Activated CD4-positive, alpha-beta T cell treated with anti-CD3 and anti-CD28 coated beads for 1 hour (primary cell): ENCODE data around the gene IPO13.

Experiments used
- DNase-seq: peaks from one replicate; pipeline ENCODE4 v3.0.0-alpha.2; 2020

The IPO13 gene

DNA sequence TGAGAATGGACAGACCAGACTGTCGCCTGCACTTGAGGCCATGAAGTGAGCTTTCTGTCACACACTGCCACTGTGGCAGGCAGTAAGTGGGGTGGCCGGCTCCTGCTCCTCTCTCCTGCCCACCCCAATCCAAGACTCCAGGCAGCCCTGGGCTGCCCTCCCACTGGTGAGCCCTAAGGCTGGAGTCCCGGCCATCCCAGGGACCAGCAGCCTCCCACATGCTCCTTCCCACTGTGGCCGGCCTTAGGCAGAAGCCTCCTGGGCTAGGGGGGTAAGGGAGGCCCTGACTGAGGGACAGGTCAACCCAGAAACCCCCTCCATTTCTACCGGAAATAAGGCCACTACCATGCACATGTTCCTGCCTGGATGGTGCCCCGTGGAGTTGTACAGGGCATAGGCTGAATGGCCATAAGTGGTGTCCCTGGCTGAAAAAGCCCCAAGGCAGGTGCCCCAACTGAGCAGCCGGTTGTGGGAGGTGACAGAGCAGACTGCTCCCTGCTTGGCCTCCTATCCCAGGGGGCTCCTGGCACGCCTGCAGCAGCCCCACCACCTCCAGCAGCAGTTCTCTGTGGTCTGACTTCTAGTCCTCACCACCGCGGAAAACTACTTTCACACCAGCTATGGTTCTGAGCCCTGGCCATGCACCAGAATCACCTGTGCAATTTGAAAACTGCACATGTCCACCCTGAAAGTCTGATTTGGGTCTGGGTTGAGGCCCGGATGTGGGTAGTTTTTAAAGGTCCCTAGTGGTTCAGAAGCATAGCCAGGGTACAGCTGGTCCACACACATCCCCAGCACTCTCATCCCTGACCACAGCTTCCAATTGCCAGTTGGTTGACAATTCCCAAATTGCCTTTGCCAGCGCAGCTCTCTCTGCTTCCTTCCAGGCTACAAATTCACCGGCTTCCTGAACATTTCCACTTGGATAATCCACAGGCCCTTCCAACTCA is 14.8 kb upstream of the IPO13 start:
- no peak for DNase-seq

DNA sequence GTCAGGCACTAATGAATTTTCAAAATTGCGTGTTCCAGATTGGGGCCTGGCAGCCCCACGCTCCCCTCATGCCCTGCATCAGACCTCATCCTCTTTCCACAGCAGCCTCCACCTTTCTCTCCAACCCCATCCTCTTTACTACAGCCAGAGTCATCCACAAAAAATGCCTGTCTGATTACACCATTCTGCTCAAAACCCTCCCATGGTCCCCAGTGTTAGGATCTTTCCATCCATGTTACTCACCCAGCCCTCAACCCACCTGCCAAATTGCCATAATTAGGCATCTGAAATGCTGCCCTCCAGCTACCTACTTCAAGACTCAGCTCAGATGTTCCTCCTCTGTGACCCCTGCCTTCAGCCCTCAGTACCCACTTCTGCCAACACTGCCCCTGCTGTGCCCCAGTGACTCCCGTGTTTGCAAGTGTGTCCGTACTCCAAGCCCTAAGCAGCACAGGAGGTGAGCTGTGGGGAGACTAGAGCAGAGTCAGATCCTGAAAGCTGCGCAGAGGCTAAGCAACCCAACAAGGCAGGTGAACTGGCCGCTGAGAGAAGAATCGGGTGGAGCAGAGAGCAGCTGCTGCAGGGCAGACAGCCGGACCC is 13.9 kb upstream of the IPO13 start:
- no peak for DNase-seq

DNA sequence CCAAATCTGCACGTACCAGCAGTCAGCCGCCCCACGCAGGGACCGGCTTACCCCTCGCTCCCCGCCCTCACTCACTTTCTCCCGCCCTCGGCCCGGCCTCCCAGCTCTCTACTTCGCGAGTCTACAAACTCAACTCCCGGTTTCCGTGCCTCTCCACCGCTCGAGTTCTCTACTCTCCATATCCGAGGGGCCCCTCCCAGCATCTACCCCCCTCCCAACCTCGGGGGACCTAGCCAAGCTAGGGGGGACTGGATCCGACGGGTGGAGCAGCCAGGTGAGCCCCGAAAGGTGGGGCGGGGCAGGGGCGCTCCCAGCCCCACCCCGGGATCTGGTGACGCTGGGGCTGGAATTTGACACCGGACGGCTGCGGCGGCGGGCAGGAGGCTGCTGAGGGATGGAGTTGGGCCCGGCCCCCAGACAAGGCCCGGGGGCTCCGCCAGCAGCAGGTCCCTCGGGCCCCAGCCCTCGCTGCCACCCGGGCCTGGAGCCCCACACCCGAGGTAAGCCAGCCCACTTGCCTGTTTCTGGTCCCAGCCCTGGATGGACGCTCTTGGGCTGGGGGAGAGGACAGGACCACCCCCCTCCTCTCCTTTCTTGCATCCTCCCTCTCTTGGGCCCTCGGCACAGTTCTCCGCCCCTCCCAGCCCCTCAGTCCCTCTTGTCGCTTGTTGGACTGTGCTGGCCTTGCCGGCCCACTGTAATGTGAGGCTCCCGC is 13.2 kb upstream of the IPO13 start, which contains the start of gene ARTN:
Gene ARTN, plus strand, starts transcription at position 416 of the 715 bp plus-strand sequence. CDS start 1,856 bp downstream, outside the sequence.
- DNase-seq: no peak

DNA sequence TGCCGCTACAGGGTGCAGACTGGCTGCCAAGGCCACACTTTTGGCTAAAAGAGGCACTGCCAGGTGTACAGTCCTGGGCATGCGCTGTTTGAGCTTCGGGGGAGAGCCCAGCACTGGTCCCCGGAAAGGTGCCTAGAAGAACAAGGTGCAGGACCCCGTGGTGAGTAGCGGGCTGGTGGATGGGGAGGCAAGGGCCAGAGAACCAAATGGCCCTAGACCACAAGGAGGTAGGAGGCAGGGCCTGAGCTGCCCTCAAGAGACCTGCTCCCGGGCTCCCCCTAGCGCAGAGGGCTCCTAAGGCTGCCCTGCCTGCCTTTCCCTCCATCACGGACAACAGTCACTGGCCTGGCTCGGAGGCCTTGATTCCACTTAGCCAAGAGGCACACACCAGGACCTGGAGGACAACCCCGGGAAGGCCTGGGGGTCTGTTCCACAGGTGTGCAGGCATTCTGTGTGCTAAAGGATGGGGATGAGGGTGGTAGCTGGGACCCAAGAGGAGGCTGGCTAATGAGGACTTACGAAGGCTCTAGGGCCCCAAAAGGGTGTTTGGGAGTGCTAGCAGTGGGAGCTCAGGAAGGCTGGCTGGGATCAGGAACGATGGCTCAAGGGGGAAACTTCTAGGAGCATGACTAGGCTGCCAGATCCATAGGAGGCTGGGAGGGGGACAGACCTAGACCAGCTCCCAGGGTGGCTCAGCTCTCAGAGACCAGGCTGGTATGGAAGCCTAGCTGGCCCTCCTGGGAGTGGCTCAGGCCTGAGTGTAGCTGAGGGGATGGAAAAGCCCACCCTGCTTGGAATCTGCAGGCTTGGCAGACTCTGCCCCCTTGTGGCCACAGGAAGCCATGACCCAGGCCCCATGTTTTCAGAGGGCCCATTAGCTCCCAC is 12.4 kb upstream of the IPO13 start:
- DNase-seq: no peak

DNA sequence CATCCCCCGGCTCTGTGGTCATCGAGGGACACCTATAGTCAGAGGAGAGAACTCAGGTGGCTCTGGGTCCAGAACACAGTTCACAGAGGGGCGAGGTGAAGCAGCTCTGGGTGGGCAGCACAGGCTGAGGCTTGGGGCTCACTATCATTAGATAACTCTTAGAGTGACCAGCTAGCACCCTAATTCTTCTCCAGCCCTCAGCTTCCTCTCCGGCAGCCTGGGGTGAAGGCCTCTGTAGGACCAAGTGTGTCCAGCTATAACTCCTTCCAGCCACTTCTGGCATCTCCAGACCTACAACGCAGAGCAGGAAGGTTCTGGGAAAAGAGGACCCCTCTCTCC is 11.8 kb upstream of the IPO13 start:
- no peak for DNase-seq

DNA sequence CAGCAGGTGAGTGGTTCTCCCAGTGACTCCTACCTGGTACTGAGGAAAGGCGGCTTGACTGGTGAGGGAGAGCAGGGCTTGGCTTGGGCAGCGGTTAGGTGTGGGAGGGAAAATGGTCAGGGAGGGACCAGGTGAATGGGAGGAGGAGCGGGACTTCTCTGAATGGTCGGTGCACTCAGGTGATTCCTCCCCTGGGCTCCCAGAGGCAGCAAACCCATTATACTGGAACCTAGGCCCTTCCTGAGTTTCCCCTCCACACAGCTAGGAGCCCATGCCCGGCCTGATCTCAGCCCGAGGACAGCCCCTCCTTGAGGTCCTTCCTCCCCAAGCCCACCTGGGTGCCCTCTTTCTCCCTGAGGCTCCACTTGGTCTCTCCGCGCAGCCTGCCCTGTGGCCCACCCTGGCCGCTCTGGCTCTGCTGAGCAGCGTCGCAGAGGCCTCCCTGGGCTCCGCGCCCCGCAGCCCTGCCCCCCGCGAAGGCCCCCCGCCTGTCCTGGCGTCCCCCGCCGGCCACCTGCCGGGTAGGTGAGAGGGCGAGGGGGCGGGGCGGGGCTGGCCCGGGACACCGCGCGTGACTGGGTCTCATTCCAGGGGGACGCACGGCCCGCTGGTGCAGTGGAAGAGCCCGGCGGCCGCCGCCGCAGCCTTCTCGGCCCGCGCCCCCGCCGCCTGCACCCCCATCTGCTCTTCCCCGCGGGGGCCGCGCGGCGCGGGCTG is 10.9 kb upstream of the IPO13 start:
- DNase-seq: no peak

DNA sequence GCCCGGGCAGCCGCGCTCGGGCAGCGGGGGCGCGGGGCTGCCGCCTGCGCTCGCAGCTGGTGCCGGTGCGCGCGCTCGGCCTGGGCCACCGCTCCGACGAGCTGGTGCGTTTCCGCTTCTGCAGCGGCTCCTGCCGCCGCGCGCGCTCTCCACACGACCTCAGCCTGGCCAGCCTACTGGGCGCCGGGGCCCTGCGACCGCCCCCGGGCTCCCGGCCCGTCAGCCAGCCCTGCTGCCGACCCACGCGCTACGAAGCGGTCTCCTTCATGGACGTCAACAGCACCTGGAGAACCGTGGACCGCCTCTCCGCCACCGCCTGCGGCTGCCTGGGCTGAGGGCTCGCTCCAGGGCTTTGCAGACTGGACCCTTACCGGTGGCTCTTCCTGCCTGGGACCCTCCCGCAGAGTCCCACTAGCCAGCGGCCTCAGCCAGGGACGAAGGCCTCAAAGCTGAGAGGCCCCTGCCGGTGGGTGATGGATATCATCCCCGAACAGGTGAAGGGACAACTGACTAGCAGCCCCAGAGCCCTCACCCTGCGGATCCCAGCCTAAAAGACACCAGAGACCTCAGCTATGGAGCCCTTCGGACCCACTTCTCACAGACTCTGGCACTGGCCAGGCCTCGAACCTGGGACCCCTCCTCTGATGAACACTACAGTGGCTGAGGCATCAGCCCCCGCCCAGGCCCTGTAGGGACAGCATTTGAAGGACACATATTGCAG is 10.2 kb upstream of the IPO13 start:
- DNase-seq: no peak

DNA sequence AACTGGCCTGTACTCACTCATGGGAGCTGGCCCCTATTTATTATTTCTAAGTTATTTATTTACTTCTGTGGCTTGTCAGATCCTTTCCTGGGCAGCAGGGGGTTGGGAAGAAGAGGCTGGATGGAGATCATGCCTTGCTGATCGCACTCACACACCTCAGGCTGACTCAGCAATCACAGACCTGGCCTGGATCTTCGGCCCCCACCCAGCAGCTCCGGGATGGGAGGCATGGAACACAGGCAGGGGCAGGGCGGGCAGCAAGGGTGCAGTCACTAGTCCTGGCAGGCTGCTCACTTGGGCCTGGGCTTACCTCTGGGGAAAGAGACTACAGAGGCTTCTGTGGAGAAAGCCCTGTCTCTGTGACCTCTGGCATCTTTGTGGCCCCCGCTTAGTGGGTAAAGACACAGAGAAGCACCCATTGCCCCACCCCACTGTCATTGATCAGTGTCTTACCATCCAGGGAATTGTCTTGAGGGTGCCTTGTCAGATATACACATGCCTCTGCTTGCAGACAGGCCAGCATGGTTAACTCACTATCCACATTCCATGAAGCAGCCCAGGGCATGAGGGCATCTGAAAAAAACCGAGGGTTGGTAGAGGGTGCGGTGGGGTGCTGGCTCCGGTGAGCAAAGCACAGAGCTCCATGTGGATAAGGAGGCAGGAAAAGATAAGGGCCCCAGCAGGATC is 9.4 kb upstream of the IPO13 start:
- no peak for DNase-seq

DNA sequence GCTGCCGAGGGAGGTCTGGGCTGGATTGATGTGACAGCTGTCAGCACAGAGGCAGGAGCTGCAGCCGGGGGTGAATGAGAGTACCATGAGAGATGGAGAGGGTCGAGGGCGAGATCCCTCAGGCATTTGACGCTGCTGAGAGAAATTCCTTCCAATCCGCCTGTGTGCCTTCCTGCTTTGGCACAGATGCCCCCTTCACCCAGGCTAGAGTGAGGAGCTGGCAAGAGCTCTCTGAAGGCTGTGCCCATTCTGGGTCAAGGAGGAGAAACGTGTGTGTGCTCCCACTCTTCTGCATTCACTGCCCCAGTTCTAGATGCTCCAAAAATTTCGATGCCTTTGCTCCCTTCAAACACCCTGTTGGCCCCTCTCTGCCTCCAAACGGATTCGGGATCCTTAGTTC is 8.4 kb upstream of the IPO13 start:
- no peak for DNase-seq

DNA sequence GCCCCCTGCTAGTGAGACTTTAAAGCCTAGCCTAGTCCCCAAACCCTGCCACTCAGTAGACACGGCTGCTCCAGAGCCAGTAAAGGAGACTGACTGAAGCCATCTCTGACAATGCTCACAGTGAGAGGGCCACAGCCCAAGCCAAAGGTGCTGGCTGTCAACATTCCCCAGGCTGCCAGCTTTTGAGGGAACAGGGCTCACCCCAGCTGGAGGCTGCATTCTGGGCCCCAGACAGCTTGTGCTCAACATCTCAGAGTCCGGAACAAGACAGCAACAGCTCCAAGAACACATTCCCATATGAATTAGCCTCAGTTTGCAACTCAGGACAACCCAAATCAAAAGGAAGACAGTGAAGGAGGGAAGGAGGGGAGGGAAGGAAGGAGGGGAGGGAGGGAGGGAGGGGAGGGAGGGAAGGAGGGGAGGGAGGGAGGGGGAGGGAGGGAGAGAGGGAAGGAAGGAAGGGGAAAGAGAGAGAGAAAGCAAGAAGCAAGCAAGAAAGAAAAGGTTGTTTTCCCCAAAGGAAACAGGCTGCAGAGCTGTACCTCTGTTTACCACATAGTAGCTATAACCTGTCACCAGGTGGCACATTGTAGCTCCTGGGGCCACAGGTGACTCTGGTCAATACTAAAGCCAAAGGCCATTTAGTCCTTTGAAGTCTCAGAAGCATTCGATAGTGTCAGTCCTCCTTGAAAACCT is 7.7 kb upstream of the IPO13 start:
- no peak for DNase-seq

DNA sequence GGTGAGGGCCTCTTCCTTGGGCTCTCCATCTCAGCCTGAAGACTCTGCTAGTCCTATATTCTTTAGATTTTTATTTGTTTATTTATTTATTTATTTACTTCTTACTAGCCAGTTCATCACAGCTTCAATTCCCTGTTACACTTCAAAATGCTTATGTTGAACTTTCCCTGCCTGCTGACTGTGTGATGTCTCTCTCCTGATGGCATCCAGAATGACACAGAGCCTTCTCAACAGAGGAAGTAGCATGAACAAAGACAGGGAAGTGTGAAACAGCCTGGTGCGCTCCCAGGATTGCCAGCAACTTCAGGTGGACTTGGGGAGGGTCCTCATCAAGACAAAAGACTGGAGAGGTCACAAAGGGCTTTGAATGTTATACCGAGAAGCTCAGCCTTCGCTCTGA is 4.3 kb upstream of the IPO13 start:
- DNase-seq: no peak

DNA sequence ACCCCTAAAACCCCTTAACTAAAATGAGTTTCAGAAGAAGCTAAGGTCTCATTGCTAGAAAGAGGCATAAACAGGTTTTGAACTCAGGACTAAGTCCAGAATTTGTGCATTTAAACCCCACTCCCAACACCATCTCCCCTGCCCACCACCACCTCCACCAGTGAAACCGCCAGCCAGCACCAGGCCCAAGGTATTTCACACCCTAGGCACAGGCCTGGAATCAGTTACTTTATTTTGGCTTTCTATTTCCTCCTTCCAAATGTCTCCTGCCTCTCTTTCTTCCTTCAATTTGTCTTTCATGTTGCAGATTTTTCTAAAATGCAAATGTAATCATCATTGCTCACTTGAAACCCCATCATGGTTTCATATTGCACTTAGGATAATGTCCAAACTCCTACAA is 1.9 kb upstream of the IPO13 start:
- no peak for DNase-seq

DNA sequence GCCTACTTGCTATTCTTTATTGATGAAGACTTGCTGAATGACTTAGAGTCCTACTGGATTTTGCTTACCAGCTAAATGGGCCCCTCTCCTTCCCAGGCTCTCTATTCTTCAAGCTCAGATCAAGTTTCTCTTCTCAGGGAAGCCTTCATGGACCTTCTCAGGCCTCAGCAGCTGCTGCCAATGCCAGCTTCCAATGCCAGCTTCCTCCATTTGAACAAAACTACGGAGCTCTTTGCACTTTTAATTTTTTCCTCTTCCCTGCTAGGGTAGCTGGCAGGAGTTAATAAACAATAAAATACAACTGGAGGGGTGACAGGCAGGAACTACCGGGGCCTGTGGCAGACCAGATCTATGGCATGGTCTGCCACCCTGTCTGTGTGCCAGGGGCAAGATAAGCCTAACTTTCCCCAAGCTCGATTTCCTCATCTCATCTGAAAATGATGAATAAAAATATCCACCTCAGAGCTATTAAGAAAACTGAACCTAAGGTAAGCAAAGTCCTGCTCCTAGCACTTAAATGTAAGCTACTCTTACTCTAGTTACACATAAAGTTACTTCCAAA is 995 bp upstream of the IPO13 start:
- no peak for DNase-seq

DNA sequence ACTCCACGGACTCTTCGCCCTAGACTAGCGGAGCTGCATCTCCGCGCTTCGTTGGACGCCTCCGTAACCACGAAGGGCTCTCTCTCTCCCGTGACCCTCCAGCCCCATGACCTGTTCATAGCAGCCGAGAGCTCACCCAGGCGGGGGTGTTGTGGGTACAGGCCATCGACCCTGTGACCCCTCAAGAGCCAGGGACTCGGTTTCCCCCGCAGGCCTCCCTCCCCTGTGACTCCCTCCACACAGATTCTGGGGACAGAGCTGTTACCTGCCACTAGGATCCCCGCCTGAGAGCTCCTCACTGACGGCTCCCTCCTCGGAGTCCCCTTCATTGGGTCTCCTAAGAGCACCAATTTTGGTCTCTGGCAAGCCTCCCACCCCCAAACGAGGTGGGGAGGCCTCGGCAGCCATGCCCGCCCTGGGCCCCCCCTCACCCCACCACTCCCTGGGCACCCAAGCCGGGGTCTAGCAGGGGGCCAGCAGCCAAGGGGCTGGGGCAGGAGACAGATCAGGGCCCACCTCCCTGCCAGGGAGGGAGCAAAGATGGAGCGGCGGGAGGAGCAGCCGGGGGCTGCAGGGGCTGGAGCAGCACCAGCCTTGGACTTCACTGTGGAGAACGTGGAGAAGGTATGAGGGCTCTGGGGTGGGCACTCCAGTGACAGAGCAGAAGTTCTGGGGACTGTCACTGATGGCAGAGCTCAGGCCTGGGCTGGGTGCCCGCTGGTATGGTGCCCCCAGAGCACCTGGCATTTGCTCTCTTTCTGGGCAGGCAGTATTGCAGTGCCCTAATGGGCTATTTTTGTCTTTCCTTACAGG is 517 bp downstream of the IPO13 start:
- DNase-seq: no peak

DNA sequence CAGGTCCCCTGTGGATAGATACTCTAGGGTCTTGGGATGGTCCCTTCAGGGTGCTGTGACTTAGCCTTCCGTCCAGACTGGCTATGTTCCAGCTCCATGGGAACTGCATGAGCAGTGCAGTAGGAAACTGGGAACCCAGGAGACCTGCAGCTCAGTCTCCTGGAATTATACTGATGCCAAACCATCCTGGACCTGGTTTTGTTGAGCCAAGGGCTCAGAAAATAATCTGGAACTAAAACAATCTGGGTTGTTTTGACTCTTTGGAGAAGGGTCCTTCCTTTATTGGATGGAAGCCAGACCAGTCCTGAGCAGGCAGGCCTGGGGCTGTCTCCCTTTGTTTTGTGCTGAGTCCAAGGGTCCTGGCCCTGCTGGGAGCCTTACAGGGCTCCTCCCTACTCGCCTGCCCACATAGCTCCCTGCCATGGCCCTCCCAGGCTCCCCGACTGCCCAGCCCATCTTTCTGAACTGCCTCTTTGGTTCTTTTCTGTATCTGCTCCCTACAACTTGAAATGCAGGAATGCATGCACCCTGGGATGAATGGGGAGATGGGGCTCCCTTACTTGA is 1.2 kb downstream of the IPO13 start:
- no peak for DNase-seq

DNA sequence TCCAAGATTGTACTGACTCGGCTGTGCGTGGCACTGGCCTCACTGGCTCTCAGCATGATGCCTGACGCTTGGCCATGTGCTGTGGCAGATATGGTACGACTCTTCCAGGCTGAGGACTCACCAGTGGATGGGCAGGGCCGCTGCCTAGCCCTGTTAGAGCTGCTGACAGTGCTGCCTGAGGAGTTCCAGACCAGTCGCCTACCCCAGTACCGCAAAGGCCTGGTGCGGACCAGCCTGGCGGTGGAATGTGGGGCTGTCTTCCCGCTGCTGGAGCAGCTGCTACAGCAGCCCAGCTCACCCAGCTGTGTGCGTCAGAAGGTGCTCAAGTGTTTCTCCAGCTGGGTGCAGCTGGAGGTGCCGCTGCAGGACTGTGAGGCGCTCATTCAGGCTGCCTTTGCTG is 2.9 kb downstream of the IPO13 start:
- no peak for DNase-seq

DNA sequence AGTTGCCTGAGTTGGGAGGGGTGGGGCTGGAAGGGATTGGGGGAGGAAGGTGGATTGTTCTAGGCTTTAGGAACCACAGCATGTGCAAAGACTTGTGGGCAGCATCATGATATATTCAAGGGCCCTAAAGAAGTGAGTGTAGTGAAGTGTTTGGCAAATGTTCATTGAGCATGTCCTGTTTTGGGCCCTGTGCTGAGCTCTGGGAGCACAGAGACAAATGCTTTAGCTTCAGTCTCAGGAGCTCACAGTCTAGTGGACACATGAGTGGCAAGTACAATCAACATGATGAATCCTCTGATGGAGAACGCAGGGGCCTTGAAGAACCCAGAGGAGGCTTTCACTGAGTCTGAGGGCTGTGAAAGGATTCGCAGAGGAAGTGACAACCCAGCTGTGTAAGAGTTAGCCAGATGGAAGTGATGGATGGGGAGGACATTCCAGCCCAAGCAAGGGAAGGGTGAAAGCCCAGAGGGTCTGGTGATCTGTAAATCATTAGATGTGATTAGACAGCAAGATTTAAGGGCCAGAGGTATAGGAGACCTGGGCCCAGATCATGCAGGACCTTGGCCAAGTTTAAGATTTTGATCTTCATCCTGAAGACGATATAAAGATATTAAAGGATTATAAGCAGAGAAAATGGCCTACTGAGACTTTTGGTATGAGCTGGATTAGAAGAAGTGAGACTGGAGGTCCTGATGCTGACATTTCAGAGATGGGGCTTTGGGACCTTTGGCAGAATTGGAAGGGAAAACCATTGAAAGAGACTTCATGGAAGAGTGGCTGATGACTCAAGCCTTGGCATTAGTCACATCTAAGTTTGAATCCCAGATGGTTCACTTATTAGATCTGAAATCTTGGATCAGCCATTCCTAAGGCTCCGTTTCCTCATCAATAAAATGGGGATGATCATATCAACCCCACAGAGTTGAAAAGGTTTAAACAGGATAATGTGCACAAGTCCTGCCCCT is 4.6 kb downstream of the IPO13 start:
- DNase-seq: no peak
